ENCODE measurements around the gene SLC22A6. TPM values are rescaled to one million over a fixed set of nuclear protein-coding genes. Genes with fewer than 3 reads are reported as not detected.

SLC22A6 gene
- total and polyA plus RNA-seq, 2 of the 13 experiments (the other 11 are each of a cell fraction or from before 2014, with no cell fraction given), result not detected

DNA sequence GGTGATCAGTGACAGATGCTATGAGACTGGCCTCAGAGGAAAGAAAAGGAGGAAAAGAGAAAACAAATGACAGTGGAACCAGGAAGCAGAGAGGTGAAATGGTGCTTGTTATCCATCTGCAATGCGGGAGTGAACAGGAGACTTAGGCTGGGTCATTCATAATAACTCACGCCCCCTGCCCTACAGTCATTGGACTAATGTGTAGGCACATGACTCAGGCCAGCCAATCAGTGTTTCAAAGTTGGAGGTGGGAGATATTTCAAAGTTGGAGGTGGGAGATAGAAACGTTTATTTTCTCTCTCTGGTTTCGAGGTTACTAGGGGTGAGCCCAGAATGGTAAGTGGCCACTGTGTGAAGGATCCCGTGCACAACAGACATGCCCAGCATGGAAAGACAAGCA lies 30.3 kb downstream of the SLC22A6 start:
- no peak overlapping the region for H3K9ac ChIP-seq (ENCODE audit: insufficient read depth, low read depth, low read length)
- no peaks in the 10 kb centered on the region for H3K79me2 ChIP-seq (ENCODE audit: insufficient read depth, low read length)
- no peaks in the 10 kb centered on the region for H3K36me3 ChIP-seq (replicated peaks in 1 of 2; ENCODE audit: control insufficient read depth in 1 of 2, insufficient read depth in 2 of 2, low read length in 2 of 2)
- in situ Hi-C loops (cut with HindIII; ENCODE audit: extremely low pct_ligation_motif_present, low pct_unique_long_range_greater_than_20kb), result no loop called here
- no peak overlapping the region for H3K4me2 ChIP-seq (ENCODE audit: low read depth, low read length)
- WGBS (ENCODE audit: low lambda C conversion rate), result 7% methylated on average over 5 of the region's 5 CpGs
- no peak overlapping the region for H3K4me3 ChIP-seq (replicated peaks in 1 of 3; ENCODE audit: insufficient read depth in 1 of 3, low read depth in 2 of 3, low read length in 3 of 3)
- peaks cover 3 to 7% of the 10 kb centered on the region in 2 experiments; a peak in 2 of 5 replicates for H3K27me3 ChIP-seq (ENCODE audit: control insufficient read depth in 1 of 2, insufficient read depth in 2 of 2, low read length in 2 of 2)
- H3K4me1 ChIP-seq (ENCODE audit: insufficient read depth, low read length), result no peaks in the 10 kb centered on the region
- FAIRE-seq (no peak), DNase-seq (ENCODE audit: low spot score) (no peak), ATAC-seq (no peak)
- TF ChIP-seq SP2 (CRISPR knock-in tag; IDR thresholded peaks at IDR 0.05), result no peak
- TF ChIP-seq GATA4 (IDR thresholded peaks at IDR 0.05; ENCODE audit: borderline replicate concordance, low read depth), result no peak
- TF ChIP-seq, protein P1, sequence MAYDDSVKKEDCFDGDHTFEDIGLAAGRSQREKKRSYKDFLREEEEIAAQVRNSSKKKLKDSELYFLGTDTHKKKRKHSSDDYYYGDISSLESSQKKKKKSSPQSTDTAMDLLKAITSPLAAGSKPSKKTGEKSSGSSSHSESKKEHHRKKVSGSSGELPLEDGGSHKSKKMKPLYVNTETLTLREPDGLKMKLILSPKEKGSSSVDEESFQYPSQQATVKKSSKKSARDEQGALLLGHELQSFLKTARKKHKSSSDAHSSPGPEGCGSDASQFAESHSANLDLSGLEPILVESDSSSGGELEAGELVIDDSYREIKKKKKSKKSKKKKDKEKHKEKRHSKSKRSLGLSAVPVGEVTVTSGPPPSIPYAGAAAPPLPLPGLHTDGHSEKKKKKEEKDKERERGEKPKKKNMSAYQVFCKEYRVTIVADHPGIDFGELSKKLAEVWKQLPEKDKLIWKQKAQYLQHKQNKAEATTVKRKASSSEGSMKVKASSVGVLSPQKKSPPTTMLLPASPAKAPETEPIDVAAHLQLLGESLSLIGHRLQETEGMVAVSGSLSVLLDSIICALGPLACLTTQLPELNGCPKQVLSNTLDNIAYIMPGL (CRISPR knock-in tag; IDR thresholded peaks at IDR 0.05; ENCODE audit: borderline replicate concordance in 1 of 2, low read depth in 1 of 2), result no peak
- TF ChIP-seq ZNF616 (CRISPR knock-in tag; IDR thresholded peaks at IDR 0.05; ENCODE audit: low read depth), result no peak
- TF ChIP-seq, protein P2, sequence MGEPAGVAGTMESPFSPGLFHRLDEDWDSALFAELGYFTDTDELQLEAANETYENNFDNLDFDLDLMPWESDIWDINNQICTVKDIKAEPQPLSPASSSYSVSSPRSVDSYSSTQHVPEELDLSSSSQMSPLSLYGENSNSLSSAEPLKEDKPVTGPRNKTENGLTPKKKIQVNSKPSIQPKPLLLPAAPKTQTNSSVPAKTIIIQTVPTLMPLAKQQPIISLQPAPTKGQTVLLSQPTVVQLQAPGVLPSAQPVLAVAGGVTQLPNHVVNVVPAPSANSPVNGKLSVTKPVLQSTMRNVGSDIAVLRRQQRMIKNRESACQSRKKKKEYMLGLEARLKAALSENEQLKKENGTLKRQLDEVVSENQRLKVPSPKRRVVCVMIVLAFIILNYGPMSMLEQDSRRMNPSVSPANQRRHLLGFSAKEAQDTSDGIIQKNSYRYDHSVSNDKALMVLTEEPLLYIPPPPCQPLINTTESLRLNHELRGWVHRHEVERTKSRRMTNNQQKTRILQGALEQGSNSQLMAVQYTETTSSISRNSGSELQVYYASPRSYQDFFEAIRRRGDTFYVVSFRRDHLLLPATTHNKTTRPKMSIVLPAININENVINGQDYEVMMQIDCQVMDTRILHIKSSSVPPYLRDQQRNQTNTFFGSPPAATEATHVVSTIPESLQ (CRISPR knock-in tag; conservative IDR thresholded peaks at IDR 0.05), result no peak
- no peak for TF ChIP-seq EHMT2 (IDR thresholded peaks at IDR 0.05; ENCODE audit: borderline replicate concordance, low read depth, low read length)
- no peak for TF ChIP-seq PRDM4 (CRISPR knock-in tag; IDR thresholded peaks at IDR 0.05; ENCODE audit: borderline replicate concordance)
- no peak for TF ChIP-seq ZNF256 (CRISPR knock-in tag; conservative IDR thresholded peaks at IDR 0.05)
- TF ChIP-seq, protein P3, sequence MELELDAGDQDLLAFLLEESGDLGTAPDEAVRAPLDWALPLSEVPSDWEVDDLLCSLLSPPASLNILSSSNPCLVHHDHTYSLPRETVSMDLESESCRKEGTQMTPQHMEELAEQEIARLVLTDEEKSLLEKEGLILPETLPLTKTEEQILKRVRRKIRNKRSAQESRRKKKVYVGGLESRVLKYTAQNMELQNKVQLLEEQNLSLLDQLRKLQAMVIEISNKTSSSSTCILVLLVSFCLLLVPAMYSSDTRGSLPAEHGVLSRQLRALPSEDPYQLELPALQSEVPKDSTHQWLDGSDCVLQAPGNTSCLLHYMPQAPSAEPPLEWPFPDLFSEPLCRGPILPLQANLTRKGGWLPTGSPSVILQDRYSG (CRISPR knock-in tag; IDR thresholded peaks at IDR 0.05), result no peak
- no peak for TF ChIP-seq THRA (CRISPR knock-in tag; IDR thresholded peaks at IDR 0.05; ENCODE audit: borderline replicate concordance)
- TF ChIP-seq LBX2 (CRISPR knock-in tag; IDR thresholded peaks at IDR 0.05; ENCODE audit: borderline replicate concordance), result no peak
- TF ChIP-seq ZNF598 (CRISPR knock-in tag; IDR thresholded peaks at IDR 0.05; ENCODE audit: borderline replicate concordance), result no peak
- TF ChIP-seq NFKBIZ (CRISPR knock-in tag; IDR thresholded peaks at IDR 0.05), result no peak
- no peak for TF ChIP-seq ZNF430 (CRISPR knock-in tag; IDR thresholded peaks at IDR 0.05)
- no peak for TF ChIP-seq FOXO1 (CRISPR knock-in tag; IDR thresholded peaks at IDR 0.05)
- TF ChIP-seq JUN (CRISPR knock-in tag; IDR thresholded peaks at IDR 0.05), result no peak
- intact Hi-C loops (cut with micrococcal nuclease; ENCODE audit: unreplicated experiment), result no loop called here
- POLR2A ChIA-PET, result no interaction called here
- H4K20me1 ChIP-seq (ENCODE audit: insufficient read depth, low read length), result no peaks in the 10 kb centered on the region
- H2AFZ ChIP-seq (ENCODE audit: low read length), result no peak overlapping the region
- BruUV-seq (replicated peaks), result no TSS peak
- no peaks in the 10 kb centered on the region for H3K9me3 ChIP-seq (ENCODE audit: low read length)
- CTCF ChIA-PET (ENCODE audit: low intra/inter-chr PET ratio, low total read pairs), result no interaction called here
- H3K27ac ChIP-seq (ENCODE audit: extremely low read length, insufficient read depth, low read length), result no peak overlapping the region

All from HepG2 (cell line).